Measurements from ENCODE around the gene SPHK1.

DNA sequence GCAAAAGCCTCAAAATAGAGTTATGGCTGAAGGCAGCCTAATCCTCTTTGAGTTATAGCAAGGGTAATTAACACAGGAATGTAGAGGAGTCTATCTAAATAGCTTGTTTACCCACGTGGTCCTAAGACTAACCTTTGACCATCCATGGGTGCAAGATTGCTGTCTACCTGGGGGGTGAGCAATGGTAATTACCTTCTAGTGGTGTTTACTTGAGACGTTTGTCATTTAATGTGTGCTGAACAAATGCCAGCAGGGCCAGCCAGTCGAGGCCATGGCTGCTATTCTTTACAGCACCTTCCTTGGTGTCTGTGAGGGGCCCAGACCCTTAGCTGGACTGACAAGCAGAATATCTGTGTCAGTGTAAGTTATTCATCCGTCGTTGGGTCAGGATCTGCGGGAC, 16.8 kb upstream of the SPHK1 start:
- no peak for TF ChIP-seq CTCF (IDR thresholded peaks at IDR 0.05)
- no peak for TF ChIP-seq POLR2A (IDR thresholded peaks at IDR 0.05)
- no peak for TF ChIP-seq EP300 (IDR thresholded peaks at IDR 0.05)
